Measurements from ENCODE around the gene LMCD1. TPM values are rescaled to one million over a fixed set of nuclear protein-coding genes. Genes with fewer than 3 reads are reported as not detected.

The LMCD1 gene
- total and polyA plus RNA-seq, 2 of the 8 experiments (the other 6 are each of a cell fraction or from before 2014, with no cell fraction given) = 12.3 to 26.5 TPM

GRCh38 chr3:8597219-8597853 is 95.7 kb downstream of the LMCD1 start:
- ChIA-PET POLR2A (ENCODE audit: partially characterized antibody) (no interaction called here), CTCF (ENCODE audit: partially characterized antibody) (interaction anchor here (0.6 to 1.1 kb wide), 3 partner anchors 10 to 20 kb away, joined by 3 read pairs; no protein-coding TSS in a partner anchor)
- H4K20me1 ChIP-seq (replicated peaks in 1 of 2; ENCODE audit: control insufficient read depth in 1 of 2, insufficient read depth in 2 of 2, low read length in 2 of 2) = peaks cover 0 to 1% of the 10 kb centered on the region in 2 experiments
- no peak for TF ChIP-seq YY1 (IDR thresholded peaks at IDR 0.05; ENCODE audit: low read depth, low read length)
- no peak for TF ChIP-seq TCF12 (IDR thresholded peaks at IDR 0.05; ENCODE audit: low read depth, low read length)
- TF ChIP-seq, protein P1, sequence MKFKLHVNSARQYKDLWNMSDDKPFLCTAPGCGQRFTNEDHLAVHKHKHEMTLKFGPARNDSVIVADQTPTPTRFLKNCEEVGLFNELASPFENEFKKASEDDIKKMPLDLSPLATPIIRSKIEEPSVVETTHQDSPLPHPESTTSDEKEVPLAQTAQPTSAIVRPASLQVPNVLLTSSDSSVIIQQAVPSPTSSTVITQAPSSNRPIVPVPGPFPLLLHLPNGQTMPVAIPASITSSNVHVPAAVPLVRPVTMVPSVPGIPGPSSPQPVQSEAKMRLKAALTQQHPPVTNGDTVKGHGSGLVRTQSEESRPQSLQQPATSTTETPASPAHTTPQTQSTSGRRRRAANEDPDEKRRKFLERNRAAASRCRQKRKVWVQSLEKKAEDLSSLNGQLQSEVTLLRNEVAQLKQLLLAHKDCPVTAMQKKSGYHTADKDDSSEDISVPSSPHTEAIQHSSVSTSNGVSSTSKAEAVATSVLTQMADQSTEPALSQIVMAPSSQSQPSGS (IDR thresholded peaks at IDR 0.05; ENCODE audit: low read length) = no peak
- no peak for TF ChIP-seq TAF7 (optimal IDR thresholded peaks at IDR 0.05; ENCODE audit: borderline replicate concordance, low read depth, low read length)
- TF ChIP-seq ATF3 (IDR thresholded peaks at IDR 0.05; ENCODE audit: insufficient read depth, low read depth, low read length) = no peak
- no peak for TF ChIP-seq POLR2A (IDR thresholded peaks at IDR 0.05; ENCODE audit: control extremely low read depth in 1 of 2, low read depth in 2 of 2, low read length in 2 of 2)
- TF ChIP-seq GTF2F1 (IDR thresholded peaks at IDR 0.05; ENCODE audit: borderline replicate concordance, low read depth, low read length) = no peak
- no peak for TF ChIP-seq SP2 (IDR thresholded peaks at IDR 0.05; ENCODE audit: low read length)
- TF ChIP-seq EP300 (IDR thresholded peaks at IDR 0.05; ENCODE audit: borderline replicate concordance in 1 of 2, low read depth in 2 of 2, low read length in 2 of 2) = no peak
- TF ChIP-seq CHD2 (IDR thresholded peaks at IDR 0.05; ENCODE audit: low read length) = no peak
- TF ChIP-seq HDAC6 (IDR thresholded peaks at IDR 0.05; ENCODE audit: low read depth, low read length) = no peak
- TF ChIP-seq TEAD4 (IDR thresholded peaks at IDR 0.05; ENCODE audit: low read depth, low read length) = no peak

More at GRCh38 chr3:8597219-8597853, 95.7 kb downstream of the LMCD1 start:
- Histone ChIP-seq H2BK120ac (replicated peaks; ENCODE audit: low read depth, low read length) (no peak overlapping the region), H3K79me2 (ENCODE audit: control insufficient read depth in 1 of 2, insufficient read depth in 2 of 2, low read length in 2 of 2) (no peaks in the 10 kb centered on the region), H3K23me2 (ENCODE audit: low read depth, low read length) (peaks cover 3% of the 10 kb centered on the region; the same call in 1 of the 2 replicates), H2BK5ac (ENCODE audit: low read depth, low read length) (no peak overlapping the region), H3K27ac (ENCODE audit: low read depth, low read length) (no peak overlapping the region), H3K4me3 (ENCODE audit: extremely low read depth in 1 of 4, insufficient read depth in 2 of 4, low read depth in 3 of 4, low read length in 4 of 4) (no peak overlapping the region), H3K4me1 (replicated peaks in 1 of 4; ENCODE audit: control insufficient read depth in 3 of 4, insufficient read depth in 4 of 4, low read length in 3 of 4) (no peaks in the 10 kb centered on the region), H2BK12ac (ENCODE audit: low read depth, low read length) (no peak overlapping the region), H4K5ac (ENCODE audit: insufficient read length, low read depth, low read length) (no peak overlapping the region), H3K14ac (ENCODE audit: insufficient read length) (no peak overlapping the region), H2AK5ac (ENCODE audit: low read depth, low read length) (no peak overlapping the region), H3K4me2 (ENCODE audit: insufficient read depth in 1 of 2, low read depth in 2 of 2, low read length in 2 of 2) (no peak overlapping the region), H4K8ac (ENCODE audit: extremely low read depth, insufficient read depth, low read length) (no peak overlapping the region), H3K27me3 (replicated peaks in 1 of 4; ENCODE audit: control insufficient read depth in 3 of 4, extremely low read depth in 1 of 4, insufficient read depth in 3 of 4, low read length in 3 of 4) (no peaks in the 10 kb centered on the region), H3K9me3 (ENCODE audit: insufficient read depth in 2 of 2, low read depth in 1 of 2, low read length in 1 of 2) (no peaks in the 10 kb centered on the region), H3K36me3 (ENCODE audit: control insufficient read depth in 2 of 4, insufficient read depth in 4 of 4, low read length in 3 of 4) (no peaks in the 10 kb centered on the region), H2BK20ac (ENCODE audit: low read length) (no peak overlapping the region), H2BK15ac (ENCODE audit: low read length) (no peak overlapping the region), H3K56ac (replicated peaks; ENCODE audit: insufficient read length, low read depth, low read length) (no peak overlapping the region), H3K79me1 (ENCODE audit: low read depth, low read length) (no peaks in the 10 kb centered on the region), H3K4ac (replicated peaks; ENCODE audit: insufficient read length, low read depth, low read length) (no peak overlapping the region), H3K9ac (replicated peaks in 1 of 4; ENCODE audit: extremely low read depth in 1 of 4, low read depth in 3 of 4, low read length in 3 of 4) (no peak overlapping the region), H2AFZ (ENCODE audit: low read length) (no peak overlapping the region), H3K18ac (ENCODE audit: extremely low read depth, low read length) (no peak overlapping the region), H3K23ac (ENCODE audit: insufficient read length) (no peak overlapping the region), H4K91ac (replicated peaks; ENCODE audit: insufficient read length, low read length) (no peak overlapping the region)
- 86% methylated on average over 7 of the region's 7 CpGs; no CpG with 5 or more reads in 1 of the 2 experiments for WGBS, 2 experiments (ENCODE audit: extremely low coverage in 1 of 2, insufficient coverage in 1 of 2, insufficient read length in 1 of 2, insufficient replicate concordance in 2 of 2, low coverage in 1 of 2, low lambda C conversion rate in 2 of 2, missing lambda C conversion rate in 1 of 2)
- DNase-seq (ENCODE audit: low read depth in 1 of 2, low spot score in 2 of 2) (no peak), FAIRE-seq (no peak)

Data from H1 (cell line).